HG03095 (cell line): ENCODE measurements around the gene MFSD11.
"Not testable (repeated sequence)": the region's sequence is repeated elsewhere in the genome, so short reads cannot be mapped to it uniquely, and the experiment has no call there.

Experiments
- ATAC-seq: cut with Tn5 transposase; IDR thresholded peaks from one replicate; pipeline ENCODE4 v1.9.1; 2021; ENCODE audit warnings: moderate library complexity; ENCODE audit not compliant: unreplicated experiment

The MFSD11 gene

DNA sequence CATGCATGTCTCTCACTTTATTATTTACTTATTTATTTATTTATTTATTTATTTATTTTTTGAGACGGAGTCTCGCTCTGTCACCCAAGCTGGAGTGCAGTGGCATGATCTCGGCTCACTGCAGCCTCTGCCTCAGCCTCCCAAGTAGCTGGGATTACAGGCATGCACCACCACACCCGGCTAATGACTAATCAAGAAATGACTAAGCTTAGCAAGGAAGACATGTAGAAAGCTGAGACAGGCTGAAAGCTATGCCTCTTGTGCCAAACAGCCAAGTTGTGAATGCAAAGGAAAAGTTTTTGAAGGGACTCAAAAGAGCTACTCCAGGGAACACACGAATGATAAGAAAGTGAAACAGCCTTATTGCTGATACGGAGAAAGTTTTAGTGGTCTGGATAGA lies 7.9 kb downstream of the MFSD11 start:
- ATAC-seq: not testable (repeated sequence)

- no peak for ATAC-seq
Measured at GRCh38 chr17:76747716-76748363, 9.9 kb downstream of the MFSD11 start.

- no peak for ATAC-seq
Measured at GRCh38 chr17:76748657-76749056, 10.7 kb downstream of the MFSD11 start.

- no peak for ATAC-seq
Measured at GRCh38 chr17:76751416-76751993, 13.6 kb downstream of the MFSD11 start.

GRCh38 chr17:76752006-76752405 lies 14.1 kb downstream of the MFSD11 start:
- no peak for ATAC-seq

DNA sequence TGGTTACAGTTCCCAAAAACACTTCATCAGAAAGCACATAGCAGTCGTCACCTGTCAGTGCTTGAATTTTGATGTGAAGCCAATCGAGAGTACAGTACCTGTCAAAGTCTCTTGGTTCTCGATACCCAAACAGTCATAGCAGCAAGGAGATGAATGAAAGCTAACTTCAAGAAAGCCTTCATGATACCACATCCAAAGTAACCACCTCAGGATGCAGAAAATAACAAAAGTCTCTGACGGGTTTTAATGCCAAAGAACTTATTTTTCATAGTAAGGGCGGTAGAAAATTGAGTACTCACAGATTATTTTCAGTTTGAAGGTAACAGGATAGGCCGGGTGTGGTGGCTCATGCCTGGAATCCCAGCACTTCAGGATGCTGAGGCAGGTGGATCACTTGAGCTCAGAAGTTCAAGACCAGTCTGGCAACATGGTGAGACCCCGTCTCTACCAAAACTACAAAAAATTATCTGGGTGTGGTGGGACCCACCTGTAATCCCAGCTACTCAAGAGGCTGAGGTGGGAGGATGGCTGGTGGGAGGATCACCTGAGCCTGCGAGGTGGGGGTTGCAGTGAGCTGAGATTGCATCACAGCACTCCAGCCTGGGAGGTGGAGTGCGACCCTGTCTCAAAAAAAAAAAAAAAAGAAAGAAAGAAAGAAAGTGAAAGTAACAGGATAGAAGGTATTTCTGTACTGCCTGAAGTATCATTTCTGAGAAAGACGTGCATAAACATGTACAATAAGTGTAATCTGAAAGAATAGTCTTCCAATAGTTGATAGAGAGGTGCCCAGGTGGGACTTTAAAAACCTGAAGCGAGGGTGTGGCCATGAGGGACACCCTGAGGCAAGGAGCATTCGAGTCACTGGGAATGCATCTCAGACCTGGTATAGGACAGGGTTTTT lies 15.4 kb downstream of the MFSD11 start:
- ATAC-seq: no peak

DNA sequence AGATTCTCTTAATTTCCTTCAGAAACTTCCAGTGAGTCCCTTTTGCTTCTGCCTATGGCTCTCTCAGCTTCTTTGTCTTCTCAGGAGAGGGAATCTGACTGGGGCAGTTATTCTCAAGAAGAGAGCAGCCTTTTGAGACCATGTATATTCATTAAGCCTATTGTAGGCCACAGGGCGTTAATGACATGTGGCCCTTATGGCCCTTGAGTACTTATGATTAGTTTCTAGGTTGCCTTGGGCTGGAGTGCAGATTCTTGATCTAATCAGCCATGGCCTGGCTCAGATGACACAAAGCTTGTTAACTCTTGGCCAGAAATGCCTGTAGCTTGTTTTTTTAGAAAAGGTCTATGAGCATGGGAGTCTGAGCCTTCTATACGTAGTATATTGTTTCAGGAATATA lies 17.4 kb downstream of the MFSD11 start:
- ATAC-seq: no peak

GRCh38 chr17:76757256-76757655 lies 19.3 kb downstream of the MFSD11 start:
- no peak for ATAC-seq

- no peak for ATAC-seq
Measured at GRCh38 chr17:76758570-76758969, 20.7 kb downstream of the MFSD11 start.

- ATAC-seq: no peak
Measured at GRCh38 chr17:76772842-76773525, 35.1 kb downstream of the MFSD11 start.

DNA sequence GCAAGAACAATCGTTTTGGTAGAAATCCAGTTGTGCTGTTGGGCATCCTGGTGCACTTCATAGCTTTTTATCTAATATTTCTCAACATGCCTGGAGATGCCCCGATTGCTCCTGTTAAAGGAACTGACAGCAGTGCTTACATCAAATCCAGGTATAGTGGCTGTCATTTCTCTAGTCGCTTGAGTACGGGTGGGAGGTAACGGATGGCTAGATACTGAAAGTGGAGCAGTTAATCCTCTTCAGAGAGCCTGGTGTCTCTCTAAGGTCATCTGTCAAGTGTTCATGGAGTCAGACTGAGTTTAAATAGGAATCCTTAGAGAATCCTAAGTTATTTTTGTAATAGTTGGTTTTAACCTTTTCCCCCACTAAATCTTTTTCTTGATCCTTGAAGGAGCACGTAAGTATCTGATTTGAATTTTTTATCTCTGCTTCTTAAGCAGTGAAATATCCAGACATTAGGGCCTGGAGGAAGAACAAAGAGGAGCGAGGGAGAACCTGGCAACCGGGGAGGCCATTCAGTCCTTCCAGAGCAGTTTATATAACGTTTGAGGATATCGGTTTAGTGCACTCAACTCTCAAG lies 37.2 kb downstream of the MFSD11 start:
- no peak for ATAC-seq

GRCh38 chr17:76781056-76781982 lies 43.4 kb downstream of the MFSD11 start:
- ATAC-seq: no peak

GRCh38 chr17:76783146-76783545 lies 45.2 kb downstream of the MFSD11 start:
- ATAC-seq: no peak

DNA sequence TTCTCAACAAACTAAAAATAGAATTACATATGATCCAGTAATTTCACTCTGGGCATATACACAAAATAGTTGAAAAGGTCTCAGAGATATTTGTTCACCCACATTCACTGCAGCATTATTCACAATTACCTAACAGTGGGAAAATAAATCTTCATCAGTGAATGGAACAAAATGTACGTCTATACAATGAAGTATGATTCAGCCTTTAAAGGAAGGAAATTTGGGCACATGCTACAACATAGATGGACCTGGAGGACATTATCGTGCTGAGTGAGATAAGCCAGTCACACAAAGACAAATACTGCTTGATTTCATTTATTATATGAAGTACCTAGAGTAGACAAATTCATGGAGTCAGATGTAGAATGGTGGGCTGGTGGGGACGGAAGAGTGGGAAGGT lies 47.0 kb downstream of the MFSD11 start:
- ATAC-seq: no peak

DNA sequence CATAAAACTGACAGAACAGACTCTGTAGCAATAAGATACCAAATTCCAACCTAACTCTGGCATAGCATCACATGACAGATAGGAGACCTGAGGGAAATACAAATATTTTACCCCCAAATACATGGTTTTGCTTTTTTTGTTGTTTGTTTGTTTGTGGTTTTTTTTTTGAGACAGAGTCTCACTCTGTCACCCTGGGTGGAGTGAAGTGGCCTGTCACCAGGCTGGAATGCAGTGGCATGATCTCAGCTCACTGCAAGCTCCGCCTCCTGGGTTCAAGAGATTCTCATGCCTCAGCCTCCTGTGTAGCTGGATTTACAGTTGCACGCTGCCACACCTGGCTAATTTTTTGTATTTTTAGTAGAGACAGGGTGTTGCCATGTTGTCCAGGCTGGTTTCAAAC lies 49.9 kb downstream of the MFSD11 start:
- not testable (repeated sequence) for ATAC-seq

DNA sequence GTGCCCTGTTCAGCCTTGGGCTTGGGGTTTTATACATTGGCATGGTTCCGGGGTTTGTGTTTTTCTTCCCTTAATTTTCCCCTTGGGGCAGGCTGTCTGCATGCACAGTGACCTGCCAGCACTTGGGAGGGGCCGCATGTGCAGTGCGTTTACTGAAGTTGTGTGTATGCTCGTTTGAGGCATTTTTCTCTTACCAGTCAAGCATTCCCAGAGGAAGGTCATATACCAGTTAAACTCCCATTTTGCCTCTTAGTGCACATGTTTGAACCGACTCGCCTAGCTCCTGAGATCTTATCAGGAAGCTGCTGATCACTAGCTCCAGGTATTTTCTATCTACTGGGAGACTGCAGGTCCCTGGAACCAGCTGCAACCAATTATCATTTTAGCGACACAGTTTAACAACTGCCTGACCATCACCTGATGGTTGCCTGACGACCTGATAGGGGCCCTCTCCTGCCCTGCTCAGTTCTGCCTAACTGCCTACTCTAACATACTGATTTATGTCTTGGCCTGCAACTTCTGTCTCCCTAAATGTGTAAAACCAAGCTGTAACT lies 51.4 kb downstream of the MFSD11 start:
- no peak for ATAC-seq

DNA sequence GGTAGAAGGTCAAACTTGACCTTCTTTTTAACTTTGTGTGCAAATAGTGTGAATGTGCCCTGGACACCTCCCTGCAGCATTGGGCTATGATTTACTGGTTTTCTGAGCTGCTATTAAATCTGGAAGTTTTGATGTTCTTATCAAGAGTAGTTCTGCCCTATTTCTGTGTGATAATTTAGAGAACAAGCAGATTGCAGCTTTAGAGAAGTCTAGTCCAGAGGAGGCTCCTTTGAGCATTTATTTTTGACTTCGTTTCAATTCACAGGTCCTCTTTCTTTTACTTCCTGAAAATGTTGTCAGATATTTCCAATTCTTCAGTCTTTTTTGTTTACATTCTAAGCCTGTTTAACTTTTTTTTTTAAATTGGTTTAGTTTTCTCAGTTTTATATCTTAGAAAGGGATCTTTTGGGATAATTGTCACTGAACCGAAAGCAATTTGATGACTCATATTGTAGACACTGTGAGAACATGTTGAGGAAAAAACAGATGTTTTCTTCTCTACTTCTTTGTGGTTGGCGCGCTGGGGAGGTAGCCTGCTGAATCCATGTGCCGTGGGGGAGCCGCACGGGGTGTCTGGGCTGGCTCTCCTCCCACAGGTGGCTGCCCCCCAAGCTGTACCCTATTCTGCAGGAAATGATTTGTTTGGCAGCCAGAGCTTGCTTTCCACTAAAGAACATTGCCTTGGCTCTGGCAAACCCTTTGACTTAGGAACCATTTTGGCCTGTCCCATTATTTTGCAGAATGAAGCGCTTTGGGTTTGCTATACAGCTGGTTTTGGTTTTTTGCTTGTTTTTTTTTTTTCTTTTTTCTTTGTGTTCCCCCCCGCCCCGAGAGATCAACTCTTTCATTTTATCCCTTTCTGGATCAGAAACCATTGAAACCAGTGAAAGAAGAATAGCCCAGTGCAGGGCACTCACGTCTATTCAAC lies 53.4 kb downstream of the MFSD11 start:
- no peak for ATAC-seq

GRCh38 chr17:76792348-76792747 lies 54.4 kb downstream of the MFSD11 start:
- ATAC-seq: no peak

DNA sequence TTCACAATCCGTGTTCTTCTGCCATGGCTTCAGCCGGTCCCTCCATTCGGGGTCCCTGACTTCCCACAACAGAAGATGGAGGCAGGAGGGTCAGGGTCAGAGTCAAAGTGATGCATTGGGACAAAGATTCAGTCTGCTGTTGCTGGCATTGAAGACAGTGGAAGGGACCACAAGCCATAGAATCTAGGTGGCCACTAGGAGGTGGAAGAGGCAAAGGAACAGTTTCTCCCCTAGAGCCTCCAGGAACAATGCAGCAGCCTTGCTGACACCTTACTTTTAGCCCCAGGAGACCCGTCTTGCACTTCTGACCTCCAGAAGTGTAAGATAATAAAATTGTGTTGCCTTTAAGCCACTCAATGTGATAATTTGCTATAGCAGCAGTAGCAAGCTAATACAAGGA lies 55.9 kb downstream of the MFSD11 start:
- ATAC-seq: no peak
